Hepatocyte (in vitro differentiated cells): ENCODE results near the gene CTNNAL1. TPM values are rescaled to one million over a fixed set of nuclear protein-coding genes. Genes with fewer than 3 reads are reported as not detected.

Source experiments
- DNase-seq: peaks from one replicate; pipeline ENCODE4 v3.0.0-alpha.2; 2016; ENCODE audit warnings: low spot score
- H2AFZ ChIP-seq: fragments of 200-600 bp; sonication (generic); 2 replicates; pipeline ENCODE4 v1.6.0; 2016; ENCODE audit warnings: antibody characterized with exemption, mild to moderate bottlenecking
- H3K27ac ChIP-seq: fragments of 200-600 bp; sonication (generic); 2 replicates; pipeline ENCODE4 v1.5.1; 2016; ENCODE audit warnings: mild to moderate bottlenecking
- H3K27me3 ChIP-seq: fragments of 200-600 bp; sonication (generic); 2 replicates; pipeline ENCODE4 v1.6.1; 2016
- H3K36me3 ChIP-seq: fragments of 200-600 bp; sonication (generic); replicated peaks from 2 replicates; pipeline ENCODE4 v1.5.1; 2016; ENCODE audit warnings: low read depth; ENCODE audit not compliant: insufficient read depth
- H3K4me1 ChIP-seq: fragments of 200-600 bp; sonication (generic); 2 replicates; pipeline ENCODE4 v1.5.1; 2016; ENCODE audit warnings: mild to moderate bottlenecking, moderate library complexity; ENCODE audit not compliant: insufficient read depth
- H3K4me2 ChIP-seq: fragments of 200-600 bp; sonication (generic); 2 replicates; pipeline ENCODE4 v1.6.0; 2016
- H3K4me3 ChIP-seq: fragments of 200-600 bp; sonication (generic); 2 replicates; pipeline ENCODE4 v1.5.1; 2016; ENCODE audit warnings: mild to moderate bottlenecking
- H3K79me2 ChIP-seq: fragments of 200-600 bp; sonication (generic); 2 replicates; pipeline ENCODE4 v1.6.0; 2017; ENCODE audit warnings: mild to moderate bottlenecking
- H3K9me2 ChIP-seq: fragments of 200-600 bp; sonication (generic); replicated peaks from 2 replicates; pipeline ENCODE4 v1.6.0; 2017; ENCODE audit warnings: mild to moderate bottlenecking; ENCODE audit not compliant: insufficient read depth
- H3K9me3 ChIP-seq: fragments of 200-600 bp; sonication (generic); 2 replicates; pipeline ENCODE4 v1.5.1; 2016; ENCODE audit warnings: low read depth, mild to moderate bottlenecking
- H4K20me1 ChIP-seq: fragments of 200-600 bp; sonication (generic); 2 replicates; pipeline ENCODE4 v1.6.0; 2016; ENCODE audit warnings: mild to moderate bottlenecking; ENCODE audit not compliant: insufficient read depth, poor library complexity, severe bottlenecking
- CTCF ChIP-seq: fragments of 200-600 bp; sonication (generic); IDR thresholded peaks from 2 replicates; pipeline ENCODE4 v1.5.1; 2016; ENCODE audit warnings: antibody characterized with exemption, mild to moderate bottlenecking; ENCODE audit not compliant: poor library complexity
- EZH2 ChIP-seq: fragments of 200-600 bp; sonication (generic); IDR thresholded peaks from 2 replicates; pipeline ENCODE4 v1.6.1; 2016; ENCODE audit warnings: antibody characterized with exemption, mild to moderate bottlenecking, borderline replicate concordance
- EZH2phosphoT487 ChIP-seq: fragments of 200-600 bp; sonication (generic); IDR thresholded peaks from one replicate; pipeline ENCODE4 v1.6.1; 2018; ENCODE audit warnings: antibody characterized with exemption, mild to moderate bottlenecking, low read depth, moderate library complexity; ENCODE audit not compliant: unreplicated experiment, severe bottlenecking
- WGBS: methylation state at CpG from one replicate; pipeline ENCODE4 v1.1.6; 2016; ENCODE audit warnings: low lambda C conversion rate; ENCODE audit errors: missing lambda C conversion rate; 5-methylcytosine and 5-hydroxymethylcytosine counted together
- polyA plus RNA-seq: library from polyadenylated mRNA; unstranded; fragments of >200 nt; fragmentation: Nextera tagmentation; extraction: Ambion mirVana; gene quantifications from 2 replicates; pipeline ENCODE4 v1.2.1, GENCODE V29; 2016
- total RNA-seq: library from RNA; depleted of rRNA; stranded (reverse); fragments of >200 nt; gene quantifications from 2 replicates; pipeline ENCODE4 v1.2.3, GENCODE V29; 2014

Gene CTNNAL1
- total and polyA plus RNA-seq, 2 experiments from 2014 or later, result 54.5 to 57.4 TPM

DNA sequence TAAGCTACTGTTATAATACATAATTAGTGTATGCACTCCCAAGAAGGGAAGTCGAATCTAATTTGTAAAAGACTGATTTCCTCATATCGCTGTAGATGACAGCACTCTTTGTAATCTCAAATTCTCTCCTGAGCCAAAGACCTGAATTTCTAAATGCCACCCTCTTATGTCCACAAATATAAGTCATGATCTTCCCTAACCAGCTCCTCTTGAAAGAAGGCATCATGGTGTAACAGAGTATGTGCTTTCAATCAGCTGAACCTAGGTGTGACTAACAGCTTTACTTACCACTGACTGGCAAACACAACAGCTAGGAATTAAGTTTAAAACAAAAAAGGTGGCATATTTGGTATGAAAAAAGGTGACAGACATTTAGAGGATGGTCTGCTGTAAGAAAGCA, 34.0 kb upstream of the CTNNAL1 start:
- H3K4me1 ChIP-seq, result no peaks in the 10 kb centered on the region
- no peak for DNase-seq
- H4K20me1 ChIP-seq, result no peaks in the 10 kb centered on the region
- H3K79me2 ChIP-seq, result no peaks in the 10 kb centered on the region
- TF ChIP-seq CTCF, result no peak
- no peak for TF ChIP-seq EZH2phosphoT487
- no peak for TF ChIP-seq EZH2
- H2AFZ ChIP-seq, result no peak overlapping the region
- no peak overlapping the region for H3K4me2 ChIP-seq
- H3K36me3 ChIP-seq, result no peaks in the 10 kb centered on the region
- H3K9me3 ChIP-seq, result no peaks in the 10 kb centered on the region
- no peak overlapping the region for H3K27ac ChIP-seq
- WGBS, result 98% methylated on average over 2 of the region's 2 CpGs
- no peaks in the 10 kb centered on the region for H3K27me3 ChIP-seq
- no peak overlapping the region for H3K4me3 ChIP-seq
- no peaks in the 10 kb centered on the region for H3K9me2 ChIP-seq

DNA sequence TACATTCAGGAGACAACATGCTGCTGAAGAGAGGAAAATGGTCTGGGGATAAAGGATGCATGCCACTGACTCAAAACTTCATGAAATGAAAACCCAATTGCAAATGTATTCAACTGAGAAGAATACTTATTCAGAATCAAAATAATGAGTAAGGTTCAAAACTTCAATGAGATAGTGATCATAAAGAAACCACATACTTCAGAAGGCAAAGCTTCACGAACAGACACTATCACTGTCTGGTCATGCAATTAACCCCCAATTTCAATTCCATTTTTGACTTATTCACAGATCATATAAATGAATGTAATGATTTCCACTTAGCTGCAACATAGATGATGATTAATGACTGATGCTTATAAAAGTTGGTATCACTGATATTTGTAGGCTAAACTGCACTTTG, 33.0 kb upstream of the CTNNAL1 start:
- WGBS, result 100% methylated on average over 1 of the region's 1 CpG
- Histone ChIP-seq H3K4me1 (no peaks in the 10 kb centered on the region), H3K79me2 (no peaks in the 10 kb centered on the region), H3K9me3 (no peaks in the 10 kb centered on the region), H3K27ac (no peak overlapping the region), H3K27me3 (no peaks in the 10 kb centered on the region), H2AFZ (no peak overlapping the region), H3K4me2 (no peak overlapping the region), H3K9me2 (no peaks in the 10 kb centered on the region), H3K4me3 (no peak overlapping the region), H3K36me3 (no peaks in the 10 kb centered on the region), H4K20me1 (no peaks in the 10 kb centered on the region)
- TF ChIP-seq EZH2 (no peak), EZH2phosphoT487 (no peak), CTCF (no peak)
- no peak for DNase-seq

DNA sequence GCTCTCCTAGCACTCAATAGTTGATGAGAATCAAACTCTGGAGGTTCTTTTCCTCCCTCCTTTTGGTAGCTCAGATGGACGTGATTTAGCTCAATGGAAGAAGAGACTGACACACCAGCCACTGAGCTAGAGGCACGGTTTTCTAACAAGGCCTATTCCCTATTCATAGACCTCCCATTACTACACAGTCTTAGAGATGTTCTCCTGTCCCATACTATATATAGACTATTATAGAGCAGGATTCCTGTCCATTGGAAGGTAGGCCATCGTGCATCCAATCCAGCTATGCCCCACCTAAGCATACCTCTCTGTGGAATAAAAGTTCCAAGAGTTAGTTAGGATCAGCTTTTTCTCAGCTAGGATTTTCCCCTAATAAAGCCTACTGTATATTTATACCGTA, 30.3 kb upstream of the CTNNAL1 start:
- over 99% methylated on average over 4 of the region's 4 CpGs for WGBS
- Histone ChIP-seq H3K27ac (no peak overlapping the region), H3K9me3 (no peaks in the 10 kb centered on the region), H3K36me3 (no peaks in the 10 kb centered on the region), H3K4me3 (no peak overlapping the region), H3K79me2 (no peaks in the 10 kb centered on the region), H2AFZ (no peak overlapping the region), H3K4me2 (no peak overlapping the region), H3K9me2 (no peaks in the 10 kb centered on the region), H3K4me1 (no peaks in the 10 kb centered on the region), H4K20me1 (no peaks in the 10 kb centered on the region), H3K27me3 (no peaks in the 10 kb centered on the region)
- no peak for DNase-seq
- TF ChIP-seq CTCF, result no peak
- TF ChIP-seq EZH2phosphoT487, result no peak

DNA sequence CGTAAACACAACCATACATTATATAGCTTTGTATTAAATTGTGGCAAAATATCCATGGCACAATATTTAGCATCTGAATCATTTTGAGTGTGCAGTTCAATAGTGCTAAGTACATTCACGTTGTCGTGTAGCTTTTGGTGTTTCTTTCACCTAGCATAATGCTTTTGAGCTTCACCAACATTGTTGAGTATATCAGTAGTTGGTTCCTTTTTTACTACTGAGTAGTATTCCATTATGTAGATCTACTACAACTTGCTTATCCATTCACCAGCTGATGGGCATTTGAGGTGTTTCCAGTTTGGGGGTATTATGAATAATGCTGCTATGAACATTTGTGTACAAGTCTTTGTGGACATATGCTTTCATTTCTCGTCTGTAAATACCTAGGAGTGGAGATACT, 27.3 kb upstream of the CTNNAL1 start:
- Histone ChIP-seq H3K9me2 (no peaks in the 10 kb centered on the region), H3K9me3 (no peaks in the 10 kb centered on the region), H3K4me3 (no peak overlapping the region), H3K27me3 (no peaks in the 10 kb centered on the region), H4K20me1 (no peaks in the 10 kb centered on the region), H3K4me2 (no peak overlapping the region), H3K79me2 (no peaks in the 10 kb centered on the region), H3K4me1 (peaks cover 2% of the 10 kb centered on the region), H3K36me3 (no peaks in the 10 kb centered on the region), H3K27ac (no peak overlapping the region), H2AFZ (no peak overlapping the region)
- 97% methylated on average over 4 of the region's 4 CpGs for WGBS
- DNase-seq, result no peak
- TF ChIP-seq CTCF, result no peak
- no peak for TF ChIP-seq EZH2
